ENCODE measurements around the gene TANK.
A peak's percentile ranks its signal among the peaks of the same experiment; 100 is the strongest.

Gene TANK

GRCh38 chr2:161150704-161151103 is 9.5 kb upstream of the TANK start:
- no peak overlapping the region for H3K4me3 ChIP-seq (ENCODE audit: low read depth, low read length)
- no peaks in the 10 kb centered on the region for H3K27me3 ChIP-seq (ENCODE audit: insufficient read depth, low read length)
- H3K27ac ChIP-seq (ENCODE audit: low read depth, low read length): no peak overlapping the region
- H3K4me1 ChIP-seq (ENCODE audit: control insufficient read depth, insufficient read depth, low read length, unreplicated experiment): no peaks in the 10 kb centered on the region
- 0 out of 2 replicates have a peak, but pooled peaks cover 3% of the 10 kb centered on the region for H3K36me3 ChIP-seq (ENCODE audit: insufficient read depth, low read length)
- no peaks in the 10 kb centered on the region for H3K79me2 ChIP-seq (ENCODE audit: control insufficient read depth, insufficient read depth, low read length, unreplicated experiment)
- no peak overlapping the region for H2AFZ ChIP-seq (ENCODE audit: low read length, unreplicated experiment)

GRCh38 chr2:161152302-161152701 is 7.9 kb upstream of the TANK start:
- Histone ChIP-seq H3K27ac (ENCODE audit: low read depth, low read length) (no peak overlapping the region), H3K79me2 (ENCODE audit: control insufficient read depth, insufficient read depth, low read length, unreplicated experiment) (no peaks in the 10 kb centered on the region), H3K27me3 (ENCODE audit: insufficient read depth, low read length) (no peaks in the 10 kb centered on the region), H2AFZ (ENCODE audit: low read length, unreplicated experiment) (no peak overlapping the region), H3K4me1 (ENCODE audit: control insufficient read depth, insufficient read depth, low read length, unreplicated experiment) (no peaks in the 10 kb centered on the region), H3K4me3 (ENCODE audit: low read depth, low read length) (no peak overlapping the region), H3K36me3 (ENCODE audit: insufficient read depth, low read length) (0 out of 2 replicates have a peak, but pooled peaks cover 3% of the 10 kb centered on the region)

GRCh38 chr2:161158882-161159281 is 1.3 kb upstream of the TANK start:
- Histone ChIP-seq H3K79me2 (ENCODE audit: control insufficient read depth, insufficient read depth, low read length, unreplicated experiment) (peaks cover 33% of the 10 kb centered on the region), H3K36me3 (ENCODE audit: insufficient read depth, low read length) (peaks cover 9% of the 10 kb centered on the region; the same call in 1 of the 2 replicates), H3K4me3 (ENCODE audit: low read depth, low read length) (no peak overlapping the region), H3K27ac (ENCODE audit: low read depth, low read length) (no peak overlapping the region), H2AFZ (ENCODE audit: low read length, unreplicated experiment) (no peak overlapping the region), H3K27me3 (ENCODE audit: insufficient read depth, low read length) (no peaks in the 10 kb centered on the region), H3K4me1 (ENCODE audit: control insufficient read depth, insufficient read depth, low read length, unreplicated experiment) (peaks cover 25% of the 10 kb centered on the region)

GRCh38 chr2:161159456-161160225 is 587 bp upstream of the TANK start:
- Histone ChIP-seq H3K36me3 (ENCODE audit: insufficient read depth, low read length) (peaks cover 16% of the 10 kb centered on the region; the same call in 1 of the 2 replicates), H3K27me3 (ENCODE audit: insufficient read depth, low read length) (no peaks in the 10 kb centered on the region), H2AFZ (ENCODE audit: low read length, unreplicated experiment) (peak overlapping the region; percentile 79), H3K4me1 (ENCODE audit: control insufficient read depth, insufficient read depth, low read length, unreplicated experiment) (peaks cover 33% of the 10 kb centered on the region), H3K79me2 (ENCODE audit: control insufficient read depth, insufficient read depth, low read length, unreplicated experiment) (peaks cover 41% of the 10 kb centered on the region), H3K27ac (ENCODE audit: low read depth, low read length) (peak overlapping the region; percentile 48), H3K4me3 (ENCODE audit: low read depth, low read length) (peak overlapping the region; percentile 67)

DNA sequence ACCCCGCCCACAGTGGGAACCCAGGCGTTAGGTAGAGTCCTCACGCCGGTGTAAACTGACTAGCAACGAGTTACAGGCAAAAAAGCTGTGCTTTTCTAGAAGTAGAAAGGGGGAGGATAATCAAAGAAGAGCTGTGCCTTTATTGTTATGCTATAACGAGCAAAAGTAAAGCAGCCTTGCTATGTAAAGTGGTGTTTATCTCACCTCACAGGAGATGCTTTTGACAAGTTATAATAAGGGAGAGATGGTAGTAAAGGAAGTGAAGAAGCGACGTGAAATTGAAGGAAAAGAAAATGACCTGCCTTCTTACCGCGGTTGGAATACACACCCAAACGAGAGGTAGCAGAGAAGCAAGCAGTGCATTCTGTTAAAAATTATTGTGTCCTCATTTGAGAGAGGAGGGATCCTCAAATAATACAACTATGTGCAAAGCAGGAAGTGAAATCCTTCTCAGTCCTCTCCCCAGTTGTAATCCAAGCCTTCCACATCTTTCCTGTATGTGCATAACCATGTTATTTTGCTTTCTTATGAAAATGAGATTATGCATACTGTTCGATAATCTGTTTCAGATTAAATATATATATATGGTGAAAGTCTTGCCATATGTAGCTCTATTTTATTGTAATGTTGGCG is 962 bp downstream of the TANK start:
- Histone ChIP-seq H3K4me1 (ENCODE audit: control insufficient read depth, insufficient read depth, low read length, unreplicated experiment) (peaks cover 47% of the 10 kb centered on the region), H3K79me2 (ENCODE audit: control insufficient read depth, insufficient read depth, low read length, unreplicated experiment) (peaks cover 51% of the 10 kb centered on the region), H3K27ac (ENCODE audit: low read depth, low read length) (peak overlapping the region; percentile 98), H3K4me3 (ENCODE audit: low read depth, low read length) (peak overlapping the region; percentile 80), H3K36me3 (ENCODE audit: insufficient read depth, low read length) (peaks cover 22% of the 10 kb centered on the region; the same call in 1 of the 2 replicates), H3K27me3 (ENCODE audit: insufficient read depth, low read length) (no peaks in the 10 kb centered on the region), H2AFZ (ENCODE audit: low read length, unreplicated experiment) (no peak overlapping the region)

DNA sequence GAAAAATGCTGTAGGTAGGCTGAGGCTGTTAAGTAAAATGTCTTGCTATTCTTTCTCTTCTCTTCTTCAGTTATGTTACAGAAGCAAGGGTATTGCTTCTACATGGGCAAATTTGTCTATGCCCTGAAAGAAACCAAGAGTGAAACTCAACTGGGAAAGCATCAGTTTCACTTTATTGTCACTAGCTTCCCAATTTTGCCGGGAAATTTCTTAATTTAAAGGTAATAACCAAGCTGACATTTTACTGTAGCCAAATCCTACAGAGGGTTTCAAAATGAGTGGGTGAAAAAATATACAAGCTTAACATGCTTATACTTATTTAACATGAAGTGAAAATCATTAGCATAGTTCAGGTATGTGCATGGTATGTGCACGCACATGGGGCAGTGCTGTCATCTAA is 3.2 kb downstream of the TANK start:
- H3K79me2 ChIP-seq (ENCODE audit: control insufficient read depth, insufficient read depth, low read length, unreplicated experiment): peaks cover 67% of the 10 kb centered on the region
- H3K36me3 ChIP-seq (ENCODE audit: insufficient read depth, low read length): peaks cover 31% of the 10 kb centered on the region; the same call in 1 of the 2 replicates
- no peaks in the 10 kb centered on the region for H3K27me3 ChIP-seq (ENCODE audit: insufficient read depth, low read length)
- no peak overlapping the region for H2AFZ ChIP-seq (ENCODE audit: low read length, unreplicated experiment)
- H3K27ac ChIP-seq (ENCODE audit: low read depth, low read length): no peak overlapping the region
- peak overlapping the region; percentile 40 for H3K4me3 ChIP-seq (ENCODE audit: low read depth, low read length)
- H3K4me1 ChIP-seq (ENCODE audit: control insufficient read depth, insufficient read depth, low read length, unreplicated experiment): peaks cover 57% of the 10 kb centered on the region

GRCh38 chr2:161164161-161164560 is 3.9 kb downstream of the TANK start:
- H2AFZ ChIP-seq (ENCODE audit: low read length, unreplicated experiment): no peak overlapping the region
- H3K4me1 ChIP-seq (ENCODE audit: control insufficient read depth, insufficient read depth, low read length, unreplicated experiment): peaks cover 57% of the 10 kb centered on the region
- peaks cover 31% of the 10 kb centered on the region; the same call in 1 of the 2 replicates for H3K36me3 ChIP-seq (ENCODE audit: insufficient read depth, low read length)
- no peaks in the 10 kb centered on the region for H3K27me3 ChIP-seq (ENCODE audit: insufficient read depth, low read length)
- H3K4me3 ChIP-seq (ENCODE audit: low read depth, low read length): peak overlapping the region; percentile 40; the same call in 1 of the 2 replicates
- H3K27ac ChIP-seq (ENCODE audit: low read depth, low read length): no peak overlapping the region
- peaks cover 73% of the 10 kb centered on the region for H3K79me2 ChIP-seq (ENCODE audit: control insufficient read depth, insufficient read depth, low read length, unreplicated experiment)

DNA sequence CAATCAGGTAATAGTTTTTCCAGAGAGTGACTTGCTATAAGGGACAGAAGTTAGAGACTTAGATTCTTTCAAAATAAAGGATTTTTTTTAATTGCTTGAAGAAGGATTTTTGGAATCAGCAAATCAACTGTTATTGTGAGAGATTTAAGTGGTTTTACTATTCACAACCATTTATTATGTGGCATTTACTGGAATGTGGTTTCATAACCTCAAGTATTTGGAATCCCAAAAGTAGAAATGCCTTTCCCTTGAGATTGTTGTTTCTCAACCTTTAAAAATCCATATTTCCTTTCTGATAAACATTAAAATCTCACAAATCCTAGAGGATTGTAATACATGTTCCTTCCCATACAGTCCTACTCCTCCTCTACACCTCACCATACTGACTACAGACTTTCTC is 5.0 kb downstream of the TANK start:
- peaks cover 31% of the 10 kb centered on the region; the same call in 1 of the 2 replicates for H3K36me3 ChIP-seq (ENCODE audit: insufficient read depth, low read length)

GRCh38 chr2:161165811-161166210 is 5.6 kb downstream of the TANK start:
- Histone ChIP-seq H3K36me3 (ENCODE audit: insufficient read depth, low read length) (peaks cover 31% of the 10 kb centered on the region; the same call in 1 of the 2 replicates), H3K27ac (ENCODE audit: low read depth, low read length) (peak overlapping the region; percentile 37; the same call in 1 of the 2 replicates), H2AFZ (ENCODE audit: low read length, unreplicated experiment) (no peak overlapping the region), H3K4me1 (ENCODE audit: control insufficient read depth, insufficient read depth, low read length, unreplicated experiment) (peaks cover 56% of the 10 kb centered on the region), H3K27me3 (ENCODE audit: insufficient read depth, low read length) (no peaks in the 10 kb centered on the region), H3K4me3 (ENCODE audit: low read depth, low read length) (no peak overlapping the region), H3K79me2 (ENCODE audit: control insufficient read depth, insufficient read depth, low read length, unreplicated experiment) (peaks cover 77% of the 10 kb centered on the region)

More for the DNA sequence above, 5.0 kb downstream of the TANK start:
- peaks cover 51% of the 10 kb centered on the region for H3K4me1 ChIP-seq (ENCODE audit: control insufficient read depth, insufficient read depth, low read length, unreplicated experiment)
- H3K27me3 ChIP-seq (ENCODE audit: insufficient read depth, low read length): no peaks in the 10 kb centered on the region
- H3K4me3 ChIP-seq (ENCODE audit: low read depth, low read length): no peak overlapping the region; the same call in 1 of the 2 replicates
- peak overlapping the region; percentile 37 for H3K27ac ChIP-seq (ENCODE audit: low read depth, low read length)
- no peak overlapping the region for H2AFZ ChIP-seq (ENCODE audit: low read length, unreplicated experiment)
- H3K79me2 ChIP-seq (ENCODE audit: control insufficient read depth, insufficient read depth, low read length, unreplicated experiment): peaks cover 76% of the 10 kb centered on the region

DNA sequence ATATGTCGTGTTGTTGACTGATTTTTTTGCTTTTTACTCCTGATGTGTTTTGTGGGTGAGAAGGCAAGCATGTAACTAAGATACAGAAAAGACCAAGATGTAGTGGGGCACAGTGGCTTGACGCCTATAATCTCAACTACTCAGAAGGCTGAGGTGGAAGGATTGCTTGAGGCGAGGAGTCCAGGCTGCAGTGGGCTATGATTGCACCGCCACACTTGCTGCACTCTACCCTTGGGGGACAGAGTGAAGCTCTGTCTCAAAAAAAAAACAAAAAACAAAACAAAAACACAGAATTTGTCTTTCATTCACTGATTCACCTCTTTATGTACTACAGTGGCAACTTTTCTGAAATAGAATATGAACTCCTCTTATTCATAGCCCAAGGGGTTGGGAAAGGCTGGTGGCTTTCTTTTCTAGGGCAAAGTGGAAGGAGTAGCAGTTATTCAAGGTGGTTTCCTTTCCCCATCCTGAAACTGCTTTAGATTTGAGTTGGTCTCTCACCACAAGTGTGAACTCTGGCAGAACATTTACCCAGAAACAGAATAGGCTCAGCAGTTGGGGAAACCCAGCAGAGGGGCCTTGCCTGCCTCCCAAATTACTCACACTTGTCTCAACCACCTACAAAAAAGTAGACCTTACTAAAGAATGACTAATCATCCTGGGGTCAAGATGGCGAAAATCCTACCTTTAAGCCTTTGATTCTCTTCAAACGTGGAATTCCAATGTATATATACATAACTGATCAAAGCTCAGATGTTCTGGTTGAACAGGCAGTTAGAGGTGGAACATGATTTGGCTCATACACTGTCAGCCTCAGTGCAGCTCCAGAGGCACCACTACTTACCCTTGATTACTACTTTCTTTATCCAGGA is 6.5 kb downstream of the TANK start:
- Histone ChIP-seq H3K27ac (ENCODE audit: low read depth, low read length) (no peak overlapping the region), H3K4me3 (ENCODE audit: low read depth, low read length) (no peak overlapping the region), H2AFZ (ENCODE audit: low read length, unreplicated experiment) (no peak overlapping the region)

More for the DNA sequence above, 6.5 kb downstream of the TANK start:
- H3K4me1 ChIP-seq (ENCODE audit: control insufficient read depth, insufficient read depth, low read length, unreplicated experiment): peaks cover 60% of the 10 kb centered on the region
- H3K79me2 ChIP-seq (ENCODE audit: control insufficient read depth, insufficient read depth, low read length, unreplicated experiment): peaks cover 75% of the 10 kb centered on the region
- peaks cover 31% of the 10 kb centered on the region; the same call in 1 of the 2 replicates for H3K36me3 ChIP-seq (ENCODE audit: insufficient read depth, low read length)
- no peaks in the 10 kb centered on the region for H3K27me3 ChIP-seq (ENCODE audit: insufficient read depth, low read length)

Data from ACC112 (cell line).